Measurements from ENCODE around the gene LGALS3BP. TPM values are rescaled to one million over a fixed set of nuclear protein-coding genes. Genes with fewer than 3 reads are reported as not detected.

Gene LGALS3BP
- total RNA-seq, 1 donor from 2014 or later: 488 TPM

DNA sequence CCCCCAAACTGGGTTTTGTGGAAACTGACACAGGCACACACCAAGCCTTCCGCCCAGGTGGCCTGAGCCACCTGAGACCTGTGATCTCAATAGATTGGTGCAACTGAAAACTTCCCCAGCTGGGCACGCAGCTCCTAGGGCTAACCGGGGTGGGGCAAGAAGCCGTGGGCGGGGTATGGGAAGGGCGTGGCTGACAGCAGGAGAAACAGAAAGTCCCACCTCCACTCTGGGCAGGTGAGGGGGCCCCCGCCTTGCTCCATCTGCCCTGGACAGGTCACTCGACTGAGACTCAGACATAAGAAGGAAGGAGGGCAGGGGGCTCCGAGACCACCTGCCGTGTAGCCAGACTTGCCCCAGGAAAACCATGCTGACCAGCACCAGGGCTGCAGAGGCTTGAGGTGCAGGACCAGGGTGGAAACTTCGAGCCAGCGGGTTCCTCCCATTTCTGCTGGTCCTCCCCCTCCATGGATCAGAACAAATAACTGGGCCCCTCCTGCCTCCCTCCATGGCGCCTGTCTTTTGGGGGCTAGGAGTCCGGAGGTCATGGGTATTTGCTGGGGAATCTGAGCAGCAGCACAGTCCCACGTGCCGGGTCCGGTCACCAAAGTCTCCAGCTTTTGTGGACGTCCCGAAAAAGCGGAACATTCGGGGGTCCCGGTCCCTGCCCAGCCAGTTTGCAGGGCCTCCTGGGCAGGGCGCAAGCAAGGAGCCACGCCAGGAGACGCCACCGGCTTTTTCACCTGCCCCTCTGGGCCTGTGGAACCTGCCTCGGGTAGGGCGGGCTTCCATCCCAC lies 55.9 kb downstream of the LGALS3BP start:
- peak in 1 of 2 donors; percentile 59 for TF ChIP-seq POLR2AphosphoS5 (IDR thresholded peaks at IDR 0.05; ENCODE audit: insufficient read depth in 1 of 2, low read depth in 1 of 2)
- no peak for TF ChIP-seq POLR2A (IDR thresholded peaks at IDR 0.05)
- intact Hi-C loops (cut with DNase I): loop anchor here (5.0 to 10.0 kb wide), 2 partner anchors 42 to 51 kb away; partner anchors contain the start of gene LGALS3BP
- Histone ChIP-seq H3K27ac (peak overlapping the region; percentile 99), H3K9me3 (no peaks in the 10 kb centered on the region), H3K27me3 (no peaks in the 10 kb centered on the region), H3K36me3 (no peaks in the 10 kb centered on the region), H3K4me3 (peak overlapping the region; percentile 66 to 81), H3K4me1 (peaks cover 65% of the 10 kb centered on the region)
- DNase-seq (ENCODE audit: extremely low spot score in 2 of 2): no peak

DNA sequence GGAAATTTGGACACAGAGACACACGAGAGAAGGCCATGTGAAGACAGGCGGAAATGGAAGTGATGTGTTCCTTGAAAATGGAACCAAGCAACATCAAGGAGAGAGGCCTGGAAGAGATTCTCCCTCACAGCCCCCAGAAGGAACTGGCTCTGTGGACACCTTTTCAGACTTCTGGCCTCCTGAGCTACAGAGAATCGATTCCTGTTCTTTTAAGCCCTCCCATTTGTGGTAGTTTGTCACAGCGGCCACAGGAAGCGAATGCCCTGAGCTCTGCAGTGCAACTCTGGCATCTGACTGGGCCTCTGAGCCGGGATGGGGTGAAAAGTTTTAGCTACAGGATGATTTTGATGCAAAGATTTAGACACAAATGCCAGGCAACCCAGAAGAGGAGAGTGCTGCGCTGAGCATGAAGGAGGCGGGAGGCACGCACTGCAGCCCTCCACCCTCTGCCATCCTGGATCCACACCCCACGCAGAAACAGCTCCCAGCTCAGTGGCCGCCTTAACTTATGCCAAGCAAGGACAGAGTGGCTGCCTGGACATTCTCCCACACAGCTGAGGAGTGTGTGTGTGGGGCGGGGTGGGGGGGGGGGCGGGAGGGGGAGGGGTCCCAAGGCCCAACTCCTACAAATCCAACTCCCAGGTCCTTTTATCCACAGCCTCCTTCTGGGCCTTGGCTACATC lies 56.8 kb downstream of the LGALS3BP start:
- intact Hi-C loops (cut with DNase I): loop anchor here (5.0 to 10.0 kb wide), 2 partner anchors 41 to 52 kb away; partner anchors contain the start of gene LGALS3BP
- no peaks in the 10 kb centered on the region for H3K9me3 ChIP-seq
- peaks cover 74% of the 10 kb centered on the region for H3K4me1 ChIP-seq
- H3K36me3 ChIP-seq: no peaks in the 10 kb centered on the region
- no peak for DNase-seq (ENCODE audit: extremely low spot score in 2 of 2)
- H3K27me3 ChIP-seq: no peaks in the 10 kb centered on the region
- H3K4me3 ChIP-seq: peak overlapping the region; percentile 66 to 81
- TF ChIP-seq POLR2AphosphoS5 (IDR thresholded peaks at IDR 0.05; ENCODE audit: insufficient read depth in 1 of 2, low read depth in 1 of 2): no peak
- TF ChIP-seq, protein P1, sequence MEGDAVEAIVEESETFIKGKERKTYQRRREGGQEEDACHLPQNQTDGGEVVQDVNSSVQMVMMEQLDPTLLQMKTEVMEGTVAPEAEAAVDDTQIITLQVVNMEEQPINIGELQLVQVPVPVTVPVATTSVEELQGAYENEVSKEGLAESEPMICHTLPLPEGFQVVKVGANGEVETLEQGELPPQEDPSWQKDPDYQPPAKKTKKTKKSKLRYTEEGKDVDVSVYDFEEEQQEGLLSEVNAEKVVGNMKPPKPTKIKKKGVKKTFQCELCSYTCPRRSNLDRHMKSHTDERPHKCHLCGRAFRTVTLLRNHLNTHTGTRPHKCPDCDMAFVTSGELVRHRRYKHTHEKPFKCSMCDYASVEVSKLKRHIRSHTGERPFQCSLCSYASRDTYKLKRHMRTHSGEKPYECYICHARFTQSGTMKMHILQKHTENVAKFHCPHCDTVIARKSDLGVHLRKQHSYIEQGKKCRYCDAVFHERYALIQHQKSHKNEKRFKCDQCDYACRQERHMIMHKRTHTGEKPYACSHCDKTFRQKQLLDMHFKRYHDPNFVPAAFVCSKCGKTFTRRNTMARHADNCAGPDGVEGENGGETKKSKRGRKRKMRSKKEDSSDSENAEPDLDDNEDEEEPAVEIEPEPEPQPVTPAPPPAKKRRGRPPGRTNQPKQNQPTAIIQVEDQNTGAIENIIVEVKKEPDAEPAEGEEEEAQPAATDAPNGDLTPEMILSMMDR (IDR thresholded peaks at IDR 0.05): no peak
- no peak for TF ChIP-seq POLR2A (IDR thresholded peaks at IDR 0.05)
- H3K27ac ChIP-seq: peak overlapping the region; percentile 99

DNA sequence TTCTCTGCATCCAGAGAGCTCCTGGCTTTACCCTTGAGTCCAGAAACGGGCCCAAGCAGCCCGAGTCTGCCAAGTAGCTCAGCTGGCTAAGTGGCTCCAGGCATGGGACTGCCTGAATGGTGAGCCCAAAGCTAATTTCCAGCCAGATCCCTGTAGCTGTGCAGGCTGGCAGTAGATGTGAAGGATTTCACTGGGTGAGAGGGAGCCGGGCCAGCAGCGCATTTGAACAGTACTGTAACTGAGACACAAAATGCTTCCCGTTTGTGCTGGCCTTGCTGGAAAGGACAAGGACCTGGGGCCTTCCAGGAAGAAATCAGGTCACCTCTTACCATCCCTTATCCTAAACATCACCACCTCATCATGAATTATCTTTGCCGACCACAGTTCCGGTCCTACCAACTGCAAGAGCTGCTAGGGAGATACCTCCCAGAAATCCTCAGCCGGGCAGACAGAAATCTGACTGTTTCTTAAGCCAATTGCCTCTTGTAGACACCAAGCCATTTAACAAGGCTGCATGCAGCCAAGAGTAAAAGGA lies 58.2 kb downstream of the LGALS3BP start:
- Histone ChIP-seq H3K4me1 (peaks cover 85% of the 10 kb centered on the region), H3K27ac (peak overlapping the region; percentile 99), H3K9me3 (no peaks in the 10 kb centered on the region), H3K4me3 (peak overlapping the region; percentile 66 to 81), H3K27me3 (no peaks in the 10 kb centered on the region), H3K36me3 (no peaks in the 10 kb centered on the region)
- TF ChIP-seq POLR2AphosphoS5 (IDR thresholded peaks at IDR 0.05; ENCODE audit: insufficient read depth in 1 of 2, low read depth in 1 of 2) (no peak), POLR2A (IDR thresholded peaks at IDR 0.05) (no peak)
- TF ChIP-seq, protein P1 (IDR thresholded peaks at IDR 0.05): no peak
- intact Hi-C loops (cut with DNase I): loop anchor here (5.0 to 10.0 kb wide), 2 partner anchors 39 to 53 kb away; partner anchors contain the start of gene LGALS3BP
- DNase-seq (ENCODE audit: extremely low spot score in 2 of 2): no peak

Other genes with a start within 250 kb of the LGALS3BP start
- gene CYTH1, start 197.7 kb downstream of the LGALS3BP start, total RNA-seq: 62.9 TPM
- gene USP36, start 139.1 kb downstream of the LGALS3BP start, total RNA-seq: 71.2 TPM
- 7.9 TPM for gene CEP295NL, start 76.7 kb downstream of the LGALS3BP start, total RNA-seq
- gene TIMP2, start 54.5 kb downstream of the LGALS3BP start, total RNA-seq: 181 TPM
- 23.1 TPM for gene CANT1, start 29.8 kb upstream of the LGALS3BP start, total RNA-seq
- gene C1QTNF1, start 44.2 kb upstream of the LGALS3BP start, total RNA-seq: 30.7 TPM
- 13.8 TPM for gene ENGASE, start 94.9 kb upstream of the LGALS3BP start, total RNA-seq